Thyroid gland (tissue), 4 donors: ENCODE measurements around the gene HAPSTR1.

Experiments used
- CTCF ChIP-seq, 6 experiments: fragments of 200-600 bp in 3 of 6; fragments of 450-650 bp in 3 of 6; sonication (generic) in 3 of 6; IDR thresholded peaks; one replicate each; pipeline ENCODE4 v1.5.1; 2016 to 2019; ENCODE audit warnings: antibody characterized with exemption in 6 of 6, mild to moderate bottlenecking in 2 of 6, inconsistent platforms in 1 of 6, moderate library complexity in 1 of 6
- POLR2A ChIP-seq, 2 donors: fragments of 450-650 bp; IDR thresholded peaks; one replicate each; pipeline ENCODE4 v1.6.1; 2017; ENCODE audit warnings: antibody characterized with exemption in 2 of 2, mild to moderate bottlenecking in 2 of 2, moderate library complexity in 1 of 2

- no peak for TF ChIP-seq CTCF (IDR thresholded peaks at IDR 0.05)
- TF ChIP-seq POLR2A (IDR thresholded peaks at IDR 0.05) = no peak
Measured at GRCh38 chr16:9042533-9042932, 48.9 kb upstream of the HAPSTR1 start.
